NCI-H2081 treated with DMSO at 0.1 percent for 48 hours (cell line): ENCODE data around the gene PCDH11X.
"Not testable (repeated sequence)": the region's sequence is repeated elsewhere in the genome, so short reads cannot be mapped to it uniquely, and the experiment has no call there.

Experiments
- DNase-seq: peaks from one replicate; lab custom pipeline; 2025; lab: John Stamatoyannopoulos, UW

PCDH11X gene

GRCh38 chrX:91779135-91779534 is at the start of gene PCDH11X:
TSS of gene PCDH11X (plus strand) at chrX:91779375. CDS start at chrX:91835505, 56,130 bp downstream.
- not testable (repeated sequence) for DNase-seq

GRCh38 chrX:91747446-91747845 is 31.7 kb upstream of the PCDH11X start:
- DNase-seq = not testable (repeated sequence)

- not testable (repeated sequence) for DNase-seq
These were observed 26.2 kb upstream of the PCDH11X start for GRCh38 chrX:91753022-91753421.

- DNase-seq = not testable (repeated sequence)
These were observed 8.3 kb upstream of the PCDH11X start for GRCh38 chrX:91770619-91771488.

GRCh38 chrX:91773943-91774342 is 5.2 kb upstream of the PCDH11X start:
- not testable (repeated sequence) for DNase-seq

- DNase-seq = not testable (repeated sequence)
These were observed 833 bp downstream of the PCDH11X start for GRCh38 chrX:91780008-91780407.

- not testable (repeated sequence) for DNase-seq
These were observed 1.5 kb downstream of the PCDH11X start for GRCh38 chrX:91780698-91781097.

GRCh38 chrX:91781553-91782298 is 2.6 kb downstream of the PCDH11X start:
- not testable (repeated sequence) for DNase-seq

- DNase-seq = not testable (repeated sequence)
These were observed 3.6 kb downstream of the PCDH11X start for GRCh38 chrX:91782825-91783224.

GRCh38 chrX:91817537-91817936 is 38.4 kb downstream of the PCDH11X start:
- DNase-seq = not testable (repeated sequence)

GRCh38 chrX:91825321-91825720 is 46.1 kb downstream of the PCDH11X start:
- not testable (repeated sequence) for DNase-seq
